Left forelimb (tissue), 1 donor: ENCODE results near the gene BTBD1.

ENCODE experiments used
- DNase-seq: peaks from one replicate; pipeline ENCODE4 v3.0.0-alpha.2; 2018; ENCODE audit warnings: low spot score

The BTBD1 gene

DNA sequence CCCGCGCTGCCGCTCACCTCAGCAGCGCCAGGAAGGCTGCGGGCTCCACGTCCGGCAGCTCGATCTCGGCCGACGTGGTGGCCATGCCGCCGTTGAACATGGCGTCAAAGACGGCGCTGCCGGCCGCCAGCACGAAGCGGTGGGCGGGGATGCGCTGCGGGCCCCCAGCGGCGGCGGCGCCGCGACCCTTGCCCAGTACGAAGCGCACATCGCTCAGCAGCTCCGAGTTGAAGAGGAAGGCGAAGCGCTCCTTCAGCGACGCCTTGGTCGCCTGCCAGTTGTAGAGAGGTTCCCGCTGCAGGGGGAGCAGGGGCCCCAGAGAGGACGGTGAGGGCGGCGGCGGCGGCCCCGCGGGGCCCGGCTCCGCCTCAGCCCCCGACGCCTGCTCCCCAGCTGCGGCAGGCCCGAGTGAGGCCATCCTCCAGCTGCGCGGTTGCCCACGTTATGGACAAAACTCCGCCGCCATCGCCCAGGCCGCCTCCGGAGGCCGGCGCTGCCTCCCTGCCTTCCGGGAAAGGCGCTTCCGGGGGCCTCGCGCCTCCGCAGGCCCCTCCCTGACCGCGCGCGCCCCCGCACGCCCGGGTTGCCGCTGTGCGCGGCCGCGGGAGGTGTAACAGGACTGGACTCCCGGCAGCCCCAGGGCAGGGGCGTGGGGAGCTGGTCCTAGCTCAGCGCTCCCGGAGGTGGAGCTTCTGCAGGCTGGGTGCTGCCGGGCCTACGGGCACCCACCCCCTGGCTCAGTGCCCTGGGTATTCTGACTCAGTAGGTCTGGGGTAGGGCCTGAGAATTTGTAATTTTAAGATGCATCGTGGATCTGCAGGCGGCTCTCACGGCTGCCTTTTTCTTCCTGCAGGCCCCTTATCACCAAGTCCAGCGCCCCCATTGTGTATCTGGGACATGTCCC, at the start of gene BTBD1:
TSS of gene BTBD1 (minus strand) at position 519 of the 904 bp plus-strand sequence. CDS start at position 418, 101 bp downstream.
- DNase-seq, result peak; percentile 92

GRCh38 chr15:83115831-83116565, 48.9 kb upstream of the BTBD1 start:
- DNase-seq, result no peak

DNA sequence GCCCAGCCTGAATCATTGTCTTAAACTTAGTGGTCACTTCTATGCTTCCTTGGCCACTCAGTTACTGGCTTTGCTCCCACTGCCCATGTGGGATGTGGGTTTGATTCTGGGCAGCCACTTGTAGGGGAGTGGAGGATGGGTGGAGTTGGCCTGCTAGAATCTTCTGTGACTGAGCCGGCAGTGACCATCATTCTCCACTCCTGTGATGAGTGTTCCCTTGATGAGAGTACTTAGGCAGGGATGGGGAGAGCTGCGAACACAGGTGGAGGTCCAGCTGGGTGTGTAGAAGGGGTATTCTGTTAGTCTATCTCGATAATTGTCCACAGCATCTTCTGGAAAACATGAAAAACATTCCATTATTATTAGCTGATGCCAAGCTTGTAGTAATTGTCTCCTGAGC, 48.4 kb upstream of the BTBD1 start:
- DNase-seq, result no peak

DNA sequence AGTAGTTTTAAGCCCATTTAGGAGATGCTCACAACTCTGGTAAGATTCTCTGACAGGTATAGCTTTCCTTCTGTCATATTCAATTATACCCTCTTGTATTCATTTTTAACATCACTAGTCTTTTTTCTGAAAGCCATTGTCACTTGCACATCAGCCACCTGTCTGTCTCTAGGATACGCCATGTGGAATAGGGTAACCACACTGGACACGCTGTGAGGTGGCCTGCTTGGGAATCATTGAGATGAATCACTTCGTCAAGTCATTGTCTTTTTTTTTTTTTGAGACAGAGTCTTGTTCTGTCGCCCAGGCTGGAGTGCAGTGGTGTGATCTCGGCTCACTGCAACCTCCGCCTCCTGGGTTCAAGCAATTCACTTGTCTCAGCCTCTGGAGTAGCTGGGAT, 47.8 kb upstream of the BTBD1 start:
- no peak for DNase-seq

GRCh38 chr15:83113881-83114674, 47.0 kb upstream of the BTBD1 start:
- no peak for DNase-seq

- DNase-seq, result no peak
Measured at GRCh38 chr15:83112956-83113299, 45.9 kb upstream of the BTBD1 start.

DNA sequence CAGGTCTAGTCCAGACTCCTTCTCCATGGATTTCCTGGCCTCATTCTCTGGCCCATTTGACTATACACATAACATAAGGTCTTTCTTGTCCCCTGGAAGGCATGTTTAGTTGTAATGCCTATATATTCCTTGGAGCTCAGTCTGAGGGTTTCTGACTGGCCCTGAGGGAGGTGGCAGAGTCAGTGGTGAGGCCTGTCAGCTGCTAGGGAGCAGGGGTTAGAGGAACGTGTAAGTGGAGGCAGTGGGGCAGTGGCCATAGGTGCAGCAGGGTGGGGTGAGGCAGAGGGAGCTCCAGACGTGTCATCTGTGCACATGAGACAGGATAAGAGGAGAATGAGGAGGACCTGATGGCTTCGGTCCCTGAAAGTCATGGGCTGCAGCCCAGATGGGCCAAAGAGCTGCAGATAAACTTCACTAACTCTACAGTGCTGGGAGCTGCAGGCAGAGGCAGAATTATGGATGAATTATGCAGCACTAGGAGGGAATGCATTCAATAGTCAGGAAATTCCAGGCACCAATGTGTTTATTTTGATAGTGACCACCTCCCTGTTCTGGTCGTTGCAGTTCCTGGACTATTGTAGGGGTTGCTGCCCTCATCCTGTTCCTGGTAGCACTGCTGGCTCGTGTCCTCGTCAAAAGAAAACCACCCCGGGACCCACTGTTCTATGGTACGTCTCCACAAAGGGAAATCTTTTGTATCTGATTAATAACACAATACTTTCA, 45.3 kb upstream of the BTBD1 start:
- DNase-seq, result no peak

GRCh38 chr15:83111149-83111548, 44.1 kb upstream of the BTBD1 start:
- DNase-seq, result no peak

DNA sequence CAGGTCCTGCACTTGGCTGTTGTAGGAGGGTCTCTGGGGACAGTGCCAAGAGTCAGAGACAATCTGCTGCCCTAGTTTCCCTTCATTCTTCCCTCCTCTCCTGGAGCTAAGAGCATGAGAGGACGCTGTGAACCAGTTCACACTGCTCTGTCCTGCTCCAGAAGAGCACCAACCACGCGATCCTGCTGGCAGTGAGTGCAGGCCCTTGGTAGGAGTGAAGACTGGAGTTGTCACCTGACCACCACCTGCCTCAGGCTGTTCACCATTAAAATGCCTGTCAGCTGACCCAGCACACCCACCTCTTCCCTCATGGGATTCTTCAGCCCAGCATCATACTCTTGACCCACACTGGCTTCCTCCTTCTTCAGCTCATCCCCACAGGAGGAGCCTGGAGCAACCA, 43.3 kb upstream of the BTBD1 start:
- DNase-seq, result no peak

GRCh38 chr15:83109532-83109931, 42.5 kb upstream of the BTBD1 start:
- DNase-seq, result no peak

GRCh38 chr15:83108266-83109219, 41.5 kb upstream of the BTBD1 start:
- no peak for DNase-seq

GRCh38 chr15:83107841-83108181, 40.8 kb upstream of the BTBD1 start:
- no peak for DNase-seq

DNA sequence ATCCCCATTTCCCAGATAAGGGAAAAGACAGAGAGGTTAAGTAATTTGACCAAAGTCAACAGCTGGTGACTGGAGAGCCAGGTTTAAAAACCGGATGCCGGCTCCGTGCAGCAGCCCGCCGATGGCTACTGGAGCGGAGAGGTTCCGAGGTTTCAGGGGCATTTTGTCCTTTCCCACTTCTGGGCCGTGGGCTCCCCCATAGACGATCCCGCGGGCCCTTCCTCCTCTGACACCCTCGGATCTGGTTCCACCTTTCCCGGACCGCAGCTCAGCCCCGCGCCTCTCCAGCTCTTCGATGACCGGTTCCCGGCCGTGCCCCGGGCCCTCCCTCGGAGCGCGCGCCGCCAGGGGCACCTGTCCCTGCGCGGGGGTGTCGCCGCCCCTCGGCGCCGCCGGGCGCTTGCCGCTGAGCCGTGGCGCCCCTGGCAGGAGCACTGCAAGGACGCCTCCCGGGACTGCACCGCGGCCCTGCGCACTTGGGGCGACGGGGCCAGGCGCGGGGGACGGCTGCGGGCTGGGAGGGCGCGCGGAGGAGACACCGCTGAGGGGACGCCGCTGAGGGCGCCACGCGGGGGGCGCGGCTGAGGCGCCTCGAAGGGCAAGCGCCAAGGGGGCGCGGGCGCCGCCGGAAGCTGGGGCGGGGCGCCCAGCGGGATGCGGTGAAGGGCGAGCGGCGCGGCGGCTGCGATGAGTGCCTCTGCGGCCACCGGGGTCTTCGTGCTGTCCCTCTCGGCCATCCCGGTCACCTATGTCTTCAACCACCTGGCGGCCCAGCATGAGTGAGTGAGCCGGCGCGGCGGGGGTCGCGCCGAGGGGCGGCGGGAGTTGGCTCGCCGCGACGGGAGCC, 40.2 kb upstream of the BTBD1 start, which contains the start of gene TM6SF1:
TSS of gene TM6SF1 (plus strand) at position 652 of the 847 bp plus-strand sequence. CDS start at position 688, 36 bp downstream.
- DNase-seq, result no peak

GRCh38 chr15:83105440-83105839, 38.4 kb upstream of the BTBD1 start:
- DNase-seq, result no peak

DNA sequence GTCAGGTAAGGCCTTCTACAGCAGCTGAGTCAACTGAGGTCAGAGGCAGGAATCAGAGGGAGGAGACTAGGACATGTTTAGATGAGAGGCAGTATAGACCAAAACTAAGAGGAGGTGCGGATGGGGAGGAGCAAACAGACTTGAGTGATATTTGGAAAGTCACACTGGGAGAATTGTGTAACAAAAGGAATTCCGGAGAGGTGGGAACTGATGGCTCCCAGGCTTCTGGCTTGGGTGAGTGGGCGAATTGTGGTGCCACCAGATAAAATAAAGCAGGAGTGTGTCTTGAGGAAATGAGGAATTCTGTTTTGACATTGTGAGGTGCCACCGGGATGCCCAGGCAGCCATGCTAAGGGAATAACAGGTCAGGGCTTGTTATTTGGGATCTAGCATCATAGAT, 37.1 kb upstream of the BTBD1 start:
- DNase-seq, result no peak

DNA sequence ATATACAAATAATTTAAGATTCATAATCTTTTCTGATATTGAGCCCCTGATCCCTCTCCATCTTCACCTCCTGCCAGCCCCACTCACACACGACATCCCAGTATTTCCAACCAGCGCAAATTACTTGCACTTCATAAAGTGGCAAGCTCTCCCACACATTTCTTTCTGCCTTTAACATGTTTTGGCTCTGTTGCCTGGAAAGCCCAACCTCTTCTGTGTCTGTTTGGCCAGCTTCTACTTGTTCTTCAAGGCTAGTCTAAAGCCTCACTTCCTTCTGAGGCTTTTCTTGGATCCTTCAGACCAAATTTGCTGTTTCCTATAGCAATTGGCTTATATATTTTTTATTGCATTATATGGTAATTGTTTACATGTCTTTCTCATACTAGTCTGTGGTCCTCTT, 35.3 kb upstream of the BTBD1 start:
- no peak for DNase-seq

GRCh38 chr15:83100097-83100646, 33.1 kb upstream of the BTBD1 start:
- no peak for DNase-seq

GRCh38 chr15:83099290-83099689, 32.2 kb upstream of the BTBD1 start:
- DNase-seq, result no peak

DNA sequence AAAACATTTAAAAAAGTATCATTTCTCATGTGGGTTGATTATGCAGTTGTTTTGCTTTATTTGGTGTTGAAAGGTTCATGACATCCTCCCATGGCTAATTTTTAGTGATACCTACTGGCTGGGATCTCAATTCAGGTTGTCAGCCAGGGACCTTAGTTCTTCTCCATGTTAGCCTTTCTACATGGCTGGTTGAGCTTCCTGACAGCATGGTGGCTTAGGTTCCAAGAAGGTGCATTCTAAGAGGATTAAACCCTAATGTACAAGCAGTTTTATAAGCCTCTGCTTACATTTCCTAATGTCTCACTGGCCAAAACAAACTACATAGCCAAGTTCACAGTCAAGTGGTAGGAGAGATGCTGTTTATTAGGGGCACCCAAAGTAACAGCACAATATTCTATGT, 31.0 kb upstream of the BTBD1 start:
- no peak for DNase-seq
